Activated naive CD8-positive, alpha-beta T cell (primary cell): ENCODE measurements around the gene ABCG2.

Experiments
- H3K27ac Mint-ChIP-seq: one replicate; pipeline ENCODE4 v1.8.0; 2021; ENCODE audit warnings: mixed read lengths
- H3K27me3 Mint-ChIP-seq: one replicate; pipeline ENCODE4 v1.8.0; 2021; ENCODE audit warnings: mixed read lengths
- H3K36me3 Mint-ChIP-seq: one replicate; pipeline ENCODE4 v1.8.0; 2021; ENCODE audit warnings: mixed read lengths
- H3K4me1 Mint-ChIP-seq: one replicate; pipeline ENCODE4 v1.8.0; 2021; ENCODE audit warnings: low read depth, mixed read lengths
- H3K4me3 Mint-ChIP-seq: one replicate; pipeline ENCODE4 v1.8.0; 2021; ENCODE audit warnings: mild to moderate bottlenecking, mixed read lengths
- H3K9me3 Mint-ChIP-seq: one replicate; pipeline ENCODE4 v1.8.0; 2021; ENCODE audit warnings: low read depth, mixed read lengths

ABCG2 gene

GRCh38 chr4:88158489-88159228 lies at the start of gene ABCG2:
TSS of gene ABCG2 (minus strand) at chr4:88158639. CDS start at chr4:88139995, 18,644 bp downstream.
- H3K9me3 Mint-ChIP-seq: no peaks in the 10 kb centered on the region
- H3K4me3 Mint-ChIP-seq: peak within 1 kb of the TSS; percentile 81
- H3K4me1 Mint-ChIP-seq: peaks cover 12% of the 10 kb centered on the region
- H3K27me3 Mint-ChIP-seq: peaks cover 17% of the 10 kb centered on the region
- H3K36me3 Mint-ChIP-seq: no peaks in the 10 kb centered on the region
- peak within 1 kb of the TSS; percentile 54 for H3K27ac Mint-ChIP-seq

GRCh38 chr4:88208156-88208555 lies 49.7 kb upstream of the ABCG2 start:
- H3K36me3 Mint-ChIP-seq: no peaks in the 10 kb centered on the region
- H3K4me3 Mint-ChIP-seq: no peak overlapping the region
- H3K9me3 Mint-ChIP-seq: no peaks in the 10 kb centered on the region
- H3K27me3 Mint-ChIP-seq: no peaks in the 10 kb centered on the region
- H3K27ac Mint-ChIP-seq: no peak overlapping the region
- H3K4me1 Mint-ChIP-seq: no peaks in the 10 kb centered on the region

GRCh38 chr4:88207171-88207570 lies 48.7 kb upstream of the ABCG2 start:
- Mint-ChIP-seq H3K27ac (no peak overlapping the region), H3K27me3 (no peaks in the 10 kb centered on the region), H3K36me3 (no peaks in the 10 kb centered on the region), H3K4me1 (no peaks in the 10 kb centered on the region), H3K9me3 (no peaks in the 10 kb centered on the region), H3K4me3 (no peak overlapping the region)

GRCh38 chr4:88204882-88205281 lies 46.4 kb upstream of the ABCG2 start:
- Mint-ChIP-seq H3K27me3 (no peaks in the 10 kb centered on the region), H3K27ac (no peak overlapping the region), H3K4me1 (no peaks in the 10 kb centered on the region), H3K9me3 (no peaks in the 10 kb centered on the region), H3K36me3 (no peaks in the 10 kb centered on the region), H3K4me3 (no peak overlapping the region)

- Mint-ChIP-seq H3K9me3 (no peaks in the 10 kb centered on the region), H3K4me1 (no peaks in the 10 kb centered on the region), H3K27me3 (no peaks in the 10 kb centered on the region), H3K36me3 (no peaks in the 10 kb centered on the region), H3K27ac (no peak overlapping the region), H3K4me3 (no peak overlapping the region)
Observed at GRCh38 chr4:88202443-88202842, 44.0 kb upstream of the ABCG2 start.

GRCh38 chr4:88200186-88200585 lies 41.7 kb upstream of the ABCG2 start:
- Mint-ChIP-seq H3K4me3 (no peak overlapping the region), H3K4me1 (no peaks in the 10 kb centered on the region), H3K27me3 (no peaks in the 10 kb centered on the region), H3K27ac (no peak overlapping the region), H3K36me3 (no peaks in the 10 kb centered on the region), H3K9me3 (no peaks in the 10 kb centered on the region)

- Mint-ChIP-seq H3K4me1 (no peaks in the 10 kb centered on the region), H3K27me3 (no peaks in the 10 kb centered on the region), H3K36me3 (no peaks in the 10 kb centered on the region), H3K4me3 (no peak overlapping the region), H3K27ac (no peak overlapping the region), H3K9me3 (no peaks in the 10 kb centered on the region)
Observed at GRCh38 chr4:88196523-88197185, 38.2 kb upstream of the ABCG2 start.

GRCh38 chr4:88196013-88196365 lies 37.5 kb upstream of the ABCG2 start:
- Mint-ChIP-seq H3K27me3 (no peaks in the 10 kb centered on the region), H3K36me3 (no peaks in the 10 kb centered on the region), H3K4me3 (no peak overlapping the region)

GRCh38 chr4:88195328-88196012 lies 37.0 kb upstream of the ABCG2 start:
- H3K36me3 Mint-ChIP-seq: no peaks in the 10 kb centered on the region

More at GRCh38 chr4:88196013-88196365, 37.5 kb upstream of the ABCG2 start:
- no peaks in the 10 kb centered on the region for H3K9me3 Mint-ChIP-seq
- no peaks in the 10 kb centered on the region for H3K4me1 Mint-ChIP-seq
- no peak overlapping the region for H3K27ac Mint-ChIP-seq

GRCh38 chr4:88191404-88191803 lies 33.0 kb upstream of the ABCG2 start:
- Mint-ChIP-seq H3K36me3 (no peaks in the 10 kb centered on the region), H3K9me3 (no peaks in the 10 kb centered on the region), H3K27ac (no peak overlapping the region), H3K4me1 (no peaks in the 10 kb centered on the region), H3K4me3 (no peak overlapping the region), H3K27me3 (no peaks in the 10 kb centered on the region)

More at GRCh38 chr4:88195328-88196012, 37.0 kb upstream of the ABCG2 start:
- Mint-ChIP-seq H3K27ac (no peak overlapping the region), H3K27me3 (no peaks in the 10 kb centered on the region), H3K9me3 (no peaks in the 10 kb centered on the region), H3K4me3 (no peak overlapping the region), H3K4me1 (no peaks in the 10 kb centered on the region)

GRCh38 chr4:88189881-88190585 lies 31.6 kb upstream of the ABCG2 start:
- Mint-ChIP-seq H3K27me3 (no peaks in the 10 kb centered on the region), H3K36me3 (no peaks in the 10 kb centered on the region), H3K9me3 (no peaks in the 10 kb centered on the region), H3K4me1 (no peaks in the 10 kb centered on the region), H3K4me3 (no peak overlapping the region), H3K27ac (no peak overlapping the region)

- no peak overlapping the region for H3K4me3 Mint-ChIP-seq
- H3K36me3 Mint-ChIP-seq: no peaks in the 10 kb centered on the region
- no peaks in the 10 kb centered on the region for H3K27me3 Mint-ChIP-seq
- no peaks in the 10 kb centered on the region for H3K9me3 Mint-ChIP-seq
- H3K27ac Mint-ChIP-seq: no peak overlapping the region
- H3K4me1 Mint-ChIP-seq: no peaks in the 10 kb centered on the region
Observed at GRCh38 chr4:88189418-88189738, 30.9 kb upstream of the ABCG2 start.

- Mint-ChIP-seq H3K4me3 (no peak overlapping the region), H3K9me3 (no peaks in the 10 kb centered on the region), H3K36me3 (no peaks in the 10 kb centered on the region), H3K27me3 (no peaks in the 10 kb centered on the region), H3K4me1 (no peaks in the 10 kb centered on the region), H3K27ac (no peak overlapping the region)
Observed at GRCh38 chr4:88188738-88189417, 30.4 kb upstream of the ABCG2 start.

GRCh38 chr4:88187766-88188165 lies 29.3 kb upstream of the ABCG2 start:
- Mint-ChIP-seq H3K27ac (no peak overlapping the region), H3K27me3 (no peaks in the 10 kb centered on the region), H3K9me3 (no peaks in the 10 kb centered on the region), H3K4me1 (no peaks in the 10 kb centered on the region), H3K36me3 (no peaks in the 10 kb centered on the region), H3K4me3 (no peak overlapping the region)
